ENCODE data around the gene ACBD6. TPM values are rescaled to one million over a fixed set of nuclear protein-coding genes. Genes with fewer than 3 reads are reported as not detected.

ACBD6 gene
- total and polyA plus RNA-seq, 2 experiments from 2014 or later: 27.3 to 44.2 TPM

DNA sequence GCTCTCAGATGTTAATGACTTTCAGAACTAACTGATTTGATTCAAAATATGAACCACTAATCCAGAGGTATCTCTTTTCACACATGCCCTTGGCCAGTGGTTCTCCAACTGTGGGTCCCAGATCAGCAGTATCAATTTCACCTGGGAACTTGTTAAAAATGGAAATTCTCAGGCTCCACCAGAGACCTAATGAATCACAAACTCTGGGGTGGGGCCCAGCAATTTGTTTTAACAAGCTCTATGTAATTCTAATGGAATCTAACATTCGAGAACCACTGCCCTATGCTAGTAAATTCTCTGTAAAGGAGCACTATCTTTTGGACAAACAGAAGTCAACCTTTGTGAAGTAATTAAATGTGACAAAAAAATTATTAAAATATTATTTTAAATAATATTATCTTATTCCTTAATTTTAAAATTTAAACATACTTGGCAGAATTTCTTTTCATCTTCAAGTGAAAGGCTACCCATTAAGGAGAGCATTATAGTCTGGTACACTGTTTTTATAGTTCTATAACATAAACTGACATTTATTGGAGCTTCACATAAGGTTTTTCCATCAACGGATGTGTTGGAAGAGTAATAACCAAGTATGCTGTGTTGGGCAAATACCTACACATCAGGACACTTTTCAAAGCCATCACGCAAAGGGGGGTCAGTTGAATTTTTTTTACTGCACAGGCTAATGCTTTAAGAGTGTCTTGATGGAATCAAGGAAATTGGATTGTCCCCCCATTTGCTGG, 141.9 kb downstream of the ACBD6 start:
- peak overlapping the region; percentile 16 for H3K4me2 ChIP-seq (ENCODE audit: unreplicated experiment)
- H3K36me3 ChIP-seq (ENCODE audit: low read depth): no peaks in the 10 kb centered on the region
- in situ Hi-C loops (cut with MboI): no loop called here
- H3K27me3 ChIP-seq (replicated peaks; ENCODE audit: insufficient read depth): no peaks in the 10 kb centered on the region
- H4K20me1 ChIP-seq (ENCODE audit: insufficient read depth): no peaks in the 10 kb centered on the region
- no peak for TF ChIP-seq EZH2phosphoT487 (IDR thresholded peaks at IDR 0.05; ENCODE audit: insufficient read depth, low read depth)
- TF ChIP-seq EZH2 (IDR thresholded peaks at IDR 0.05; ENCODE audit: insufficient read depth, poor library complexity, severe bottlenecking): no peak
- H3K9me3 ChIP-seq (ENCODE audit: low read depth): no peaks in the 10 kb centered on the region
- H3K79me2 ChIP-seq (ENCODE audit: insufficient read depth): peaks cover 9% of the 10 kb centered on the region; the same call in 1 of the 2 replicates
- no peak overlapping the region for H2AFZ ChIP-seq
- no peak overlapping the region for H3K9ac ChIP-seq
- DNase-seq: peak; percentile 75
- no peaks in the 10 kb centered on the region for H3F3A ChIP-seq (ENCODE audit: insufficient read depth)
- peaks cover 12% of the 10 kb centered on the region for H3K4me1 ChIP-seq (ENCODE audit: insufficient read depth)
- H3K9me2 ChIP-seq (ENCODE audit: insufficient read depth): no peaks in the 10 kb centered on the region
- H3K27ac ChIP-seq: no peak overlapping the region
- WGBS, 2 experiments (ENCODE audit: low coverage in 1 of 2, low lambda C conversion rate in 2 of 2, missing lambda C conversion rate in 2 of 2): 69% methylated on average over 3 of the region's 3 CpGs
- H3K4me3 ChIP-seq: no peak overlapping the region

DNA sequence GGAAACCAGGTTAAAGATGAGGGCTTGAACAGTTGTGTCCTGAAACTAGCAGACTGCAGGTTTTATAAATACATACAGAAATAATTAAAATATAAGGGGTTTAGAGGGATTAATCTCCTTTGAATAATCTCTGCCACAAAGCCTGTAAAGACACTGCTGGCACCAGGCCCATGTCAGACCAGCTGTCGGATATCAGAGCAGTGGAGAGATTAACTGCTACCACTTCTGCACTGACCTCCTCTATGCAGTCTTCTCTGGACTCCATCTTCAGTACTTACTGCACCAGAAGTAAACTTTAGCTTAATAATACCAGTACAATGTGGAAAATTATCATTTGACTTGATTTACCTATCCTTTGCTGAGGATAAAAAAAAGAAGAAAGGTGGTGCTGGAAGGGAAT, 143.7 kb downstream of the ACBD6 start:
- H3K9ac ChIP-seq: no peak overlapping the region
- no peak overlapping the region for H3K4me2 ChIP-seq (ENCODE audit: unreplicated experiment)
- DNase-seq: no peak
- no peaks in the 10 kb centered on the region for H3K9me3 ChIP-seq (ENCODE audit: low read depth)
- no peaks in the 10 kb centered on the region for H4K20me1 ChIP-seq (ENCODE audit: insufficient read depth)
- H3K79me2 ChIP-seq (ENCODE audit: insufficient read depth): peaks cover 9% of the 10 kb centered on the region; the same call in 1 of the 2 replicates
- no peaks in the 10 kb centered on the region for H3K36me3 ChIP-seq (ENCODE audit: low read depth)
- H3K4me3 ChIP-seq: no peak overlapping the region
- in situ Hi-C loops (cut with MboI): no loop called here
- no peak overlapping the region for H3K27ac ChIP-seq
- H2AFZ ChIP-seq: no peak overlapping the region
- TF ChIP-seq EZH2 (IDR thresholded peaks at IDR 0.05; ENCODE audit: insufficient read depth, poor library complexity, severe bottlenecking): no peak
- TF ChIP-seq EZH2phosphoT487 (IDR thresholded peaks at IDR 0.05; ENCODE audit: insufficient read depth, low read depth): no peak
- H3K9me2 ChIP-seq (ENCODE audit: insufficient read depth): no peaks in the 10 kb centered on the region
- H3K4me1 ChIP-seq (ENCODE audit: insufficient read depth): peaks cover 12% of the 10 kb centered on the region
- 74 to 86% methylated on average over 1 of the region's 1 CpG for WGBS, 2 experiments (ENCODE audit: low coverage in 1 of 2, low lambda C conversion rate in 2 of 2, missing lambda C conversion rate in 2 of 2)
- no peaks in the 10 kb centered on the region for H3K27me3 ChIP-seq (replicated peaks; ENCODE audit: insufficient read depth)
- no peaks in the 10 kb centered on the region for H3F3A ChIP-seq (ENCODE audit: insufficient read depth)

DNA sequence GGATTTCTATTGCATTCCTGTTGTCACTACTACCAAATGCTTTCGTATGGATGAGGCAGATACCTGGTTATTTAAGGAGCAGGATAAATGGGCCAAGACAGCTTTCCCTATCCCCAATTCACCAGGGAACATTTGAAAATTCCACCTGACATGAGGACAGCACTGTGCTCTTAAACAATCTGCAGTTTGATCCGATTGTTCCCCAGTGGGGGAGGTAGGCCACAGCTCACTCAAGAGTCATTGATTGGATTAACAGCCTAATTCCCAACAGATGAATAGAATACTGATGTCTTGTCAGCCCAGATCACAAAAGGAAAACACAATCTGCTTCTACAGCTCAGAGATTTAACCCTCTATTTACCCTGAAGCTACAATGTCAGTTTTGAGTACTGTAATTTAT, 148.4 kb downstream of the ACBD6 start:
- TF ChIP-seq EZH2 (IDR thresholded peaks at IDR 0.05; ENCODE audit: insufficient read depth, poor library complexity, severe bottlenecking) (no peak), EZH2phosphoT487 (IDR thresholded peaks at IDR 0.05; ENCODE audit: insufficient read depth, low read depth) (no peak)
- 73 to 84% methylated on average over 2 of the region's 2 CpGs for whole genome bisulfite sequencing, 2 experiments (ENCODE audit: low coverage in 1 of 2, low lambda C conversion rate in 2 of 2, missing lambda C conversion rate in 2 of 2)
- Histone ChIP-seq H3K36me3 (ENCODE audit: low read depth) (no peaks in the 10 kb centered on the region), H3K4me1 (ENCODE audit: insufficient read depth) (no peaks in the 10 kb centered on the region), H3F3A (ENCODE audit: insufficient read depth) (no peaks in the 10 kb centered on the region), H2AFZ (no peak overlapping the region), H4K20me1 (ENCODE audit: insufficient read depth) (no peaks in the 10 kb centered on the region), H3K27ac (no peak overlapping the region), H3K4me2 (ENCODE audit: unreplicated experiment) (no peak overlapping the region), H3K9ac (no peak overlapping the region), H3K9me2 (ENCODE audit: insufficient read depth) (no peaks in the 10 kb centered on the region), H3K4me3 (no peak overlapping the region), H3K79me2 (ENCODE audit: insufficient read depth) (no peaks in the 10 kb centered on the region), H3K27me3 (replicated peaks; ENCODE audit: insufficient read depth) (no peaks in the 10 kb centered on the region), H3K9me3 (ENCODE audit: low read depth) (no peaks in the 10 kb centered on the region)
- no peak for DNase-seq
- in situ Hi-C loops (cut with MboI): no loop called here

DNA sequence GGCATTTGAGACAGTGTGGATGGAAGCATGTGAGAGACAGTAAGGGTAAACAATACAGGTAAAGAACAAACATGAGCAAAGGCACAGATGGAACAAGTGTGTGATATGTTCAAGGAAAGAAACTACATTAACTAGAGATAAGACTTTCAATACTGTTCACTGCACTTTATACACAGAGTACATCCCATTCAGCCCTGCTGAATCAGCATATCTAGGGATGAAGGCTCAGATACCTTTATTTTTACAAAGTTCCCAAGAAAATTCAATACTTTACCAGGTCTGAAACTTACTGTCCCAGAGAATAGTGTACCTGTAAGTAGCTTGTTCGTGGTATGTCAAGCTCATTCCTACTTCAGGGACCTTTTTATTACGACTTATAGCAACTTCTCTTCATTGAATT, 149.8 kb downstream of the ACBD6 start:
- Histone ChIP-seq H3K27ac (no peak overlapping the region), H3K27me3 (replicated peaks; ENCODE audit: insufficient read depth) (no peaks in the 10 kb centered on the region), H2AFZ (no peak overlapping the region), H3K4me2 (ENCODE audit: unreplicated experiment) (no peak overlapping the region), H3K9me2 (ENCODE audit: insufficient read depth) (no peaks in the 10 kb centered on the region), H3K36me3 (ENCODE audit: low read depth) (no peaks in the 10 kb centered on the region), H3F3A (ENCODE audit: insufficient read depth) (no peaks in the 10 kb centered on the region), H3K9me3 (ENCODE audit: low read depth) (no peaks in the 10 kb centered on the region), H3K4me1 (ENCODE audit: insufficient read depth) (no peaks in the 10 kb centered on the region), H4K20me1 (ENCODE audit: insufficient read depth) (no peaks in the 10 kb centered on the region), H3K9ac (no peak overlapping the region), H3K4me3 (no peak overlapping the region), H3K79me2 (ENCODE audit: insufficient read depth) (no peaks in the 10 kb centered on the region)
- WGBS, 2 experiments (ENCODE audit: low coverage in 1 of 2, low lambda C conversion rate in 2 of 2, missing lambda C conversion rate in 2 of 2): 96 to 97% methylated on average over 2 of the region's 2 CpGs
- TF ChIP-seq EZH2 (IDR thresholded peaks at IDR 0.05; ENCODE audit: insufficient read depth, poor library complexity, severe bottlenecking) (no peak), EZH2phosphoT487 (IDR thresholded peaks at IDR 0.05; ENCODE audit: insufficient read depth, low read depth) (no peak)
- in situ Hi-C loops (cut with MboI): no loop called here
- no peak for DNase-seq

Measured in GM23248 (cell line).